ENCODE data around the gene GTF2F2. TPM values are rescaled to one million over a fixed set of nuclear protein-coding genes. Genes with fewer than 3 reads are reported as not detected.

GTF2F2 gene
- total and polyA plus RNA-seq, 2 donors (not counting 3 experiments of a cell fraction or from before 2014, with no cell fraction given): 7.5 to 23.6 TPM

DNA sequence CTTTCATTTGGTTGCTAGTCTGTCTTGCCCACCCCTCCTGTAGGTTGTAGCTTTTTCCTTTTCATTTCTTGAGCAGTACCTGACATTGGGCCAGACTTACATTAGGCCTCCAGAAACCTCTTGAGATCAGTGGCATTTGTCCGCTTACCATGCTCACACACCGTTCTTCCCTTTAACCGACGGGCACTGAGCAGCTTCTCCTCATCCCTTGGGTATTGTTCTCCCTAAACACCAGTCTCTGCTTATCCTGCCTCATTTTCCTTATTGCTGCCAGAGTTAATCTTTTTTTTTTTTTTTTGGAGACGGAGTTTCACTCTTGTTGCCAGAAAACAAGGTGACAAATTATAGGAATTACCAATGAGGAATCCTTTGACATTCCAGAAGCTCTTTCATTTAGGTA is 107.7 kb downstream of the GTF2F2 start:
- Histone ChIP-seq H3K9me3 (replicated peaks; ENCODE audit: control insufficient read depth, insufficient read depth, low read length) (no peaks in the 10 kb centered on the region), H3K9me1 (replicated peaks; ENCODE audit: control insufficient read depth, extremely low read depth, insufficient read depth, low read length) (no peaks in the 10 kb centered on the region), H2AFZ (ENCODE audit: low read depth, low read length) (no peak overlapping the region), H3K4me1 (ENCODE audit: control insufficient read depth, extremely low read depth, insufficient read depth, low read length) (no peaks in the 10 kb centered on the region), H3K27me3 (ENCODE audit: control insufficient read depth in 2 of 2, insufficient read depth in 2 of 2, low read length in 2 of 2) (no peaks in the 10 kb centered on the region), H4K20me1 (replicated peaks; ENCODE audit: control insufficient read depth, extremely low read depth, insufficient read depth, low read length) (no peaks in the 10 kb centered on the region), H3K36me3 (ENCODE audit: control insufficient read depth in 2 of 2, extremely low read depth in 1 of 2, insufficient read depth in 2 of 2, low read length in 2 of 2) (no peaks in the 10 kb centered on the region), H3K9ac (replicated peaks; ENCODE audit: extremely low read depth, insufficient read depth, low read length) (no peak overlapping the region), H3K4me2 (ENCODE audit: insufficient read depth, low read length) (no peak overlapping the region), H3K79me2 (ENCODE audit: control insufficient read depth, insufficient read depth, low read length) (no peaks in the 10 kb centered on the region), H3K4me3 (replicated peaks in 1 of 3; ENCODE audit: insufficient read depth in 1 of 3, low read depth in 1 of 3, low read length in 3 of 3) (no peak overlapping the region), H3K27ac (ENCODE audit: insufficient read depth, low read depth, low read length) (no peak overlapping the region)
- BruUV-seq (replicated peaks): no TSS peak
- POLR2A ChIA-PET: no interaction called here
- CTCF ChIA-PET: interaction anchor here (1.0 to 1.1 kb wide), 3 partner anchors 12 to 84 kb away, joined by 3 to 4 read pairs (median 3); no protein-coding TSS in a partner anchor
- FAIRE-seq: no peak
- no peak for TF ChIP-seq POLR2AphosphoS5 (IDR thresholded peaks at IDR 0.05; ENCODE audit: insufficient read depth, low read depth, low read length)
- no peak for TF ChIP-seq EZH2 (IDR thresholded peaks at IDR 0.05; ENCODE audit: borderline replicate concordance, low read depth, low read length, severe bottlenecking)
- no peak for TF ChIP-seq POLR2A (IDR thresholded peaks at IDR 0.05; ENCODE audit: low read depth, low read length)
- DNase-seq (ENCODE audit: low read depth, low spot score): no peak
- dilution Hi-C loops (cut with MboI; ENCODE audit: extremely low pct_ligation_motif_present, low sequenced_read_pairs): no loop called here
- intact Hi-C loops (cut with micrococcal nuclease): no loop called here

DNA sequence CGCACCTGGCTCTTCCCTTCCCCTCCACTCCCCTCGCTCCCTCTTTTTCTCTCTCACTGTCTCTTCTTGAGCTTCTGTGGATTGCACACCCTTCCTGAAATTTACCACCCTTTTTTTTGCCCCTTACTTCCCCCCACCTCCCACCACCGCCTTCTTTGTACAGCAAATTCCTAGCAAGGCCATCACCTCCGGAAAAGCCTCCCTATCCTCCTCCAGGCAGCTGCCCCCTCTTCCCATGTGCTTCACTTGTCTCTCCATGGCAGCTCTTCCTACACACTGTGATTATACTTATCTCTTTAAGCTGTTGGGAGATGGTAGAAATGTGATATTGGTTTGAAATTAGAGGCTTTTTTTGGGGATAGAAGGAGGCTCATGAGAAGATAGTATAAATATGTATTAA is 108.9 kb downstream of the GTF2F2 start:
- BruUV-seq (replicated peaks): no TSS peak
- Histone ChIP-seq H3K4me2 (ENCODE audit: insufficient read depth, low read length) (no peak overlapping the region), H3K27ac (ENCODE audit: insufficient read depth, low read depth, low read length) (no peak overlapping the region), H3K9ac (replicated peaks; ENCODE audit: extremely low read depth, insufficient read depth, low read length) (no peak overlapping the region), H3K27me3 (ENCODE audit: control insufficient read depth in 2 of 2, insufficient read depth in 2 of 2, low read length in 2 of 2) (no peaks in the 10 kb centered on the region), H3K79me2 (ENCODE audit: control insufficient read depth, insufficient read depth, low read length) (no peaks in the 10 kb centered on the region), H3K4me3 (replicated peaks in 1 of 3; ENCODE audit: insufficient read depth in 1 of 3, low read depth in 1 of 3, low read length in 3 of 3) (no peak overlapping the region), H3K9me1 (replicated peaks; ENCODE audit: control insufficient read depth, extremely low read depth, insufficient read depth, low read length) (no peaks in the 10 kb centered on the region), H3K4me1 (ENCODE audit: control insufficient read depth, extremely low read depth, insufficient read depth, low read length) (no peaks in the 10 kb centered on the region), H3K36me3 (ENCODE audit: control insufficient read depth in 2 of 2, extremely low read depth in 1 of 2, insufficient read depth in 2 of 2, low read length in 2 of 2) (no peaks in the 10 kb centered on the region), H3K9me3 (replicated peaks; ENCODE audit: control insufficient read depth, insufficient read depth, low read length) (no peaks in the 10 kb centered on the region), H2AFZ (ENCODE audit: low read depth, low read length) (no peak overlapping the region), H4K20me1 (replicated peaks; ENCODE audit: control insufficient read depth, extremely low read depth, insufficient read depth, low read length) (no peaks in the 10 kb centered on the region)
- ChIA-PET POLR2A (interaction anchor here (0.7 kb wide), 1 partner anchor 80 kb away, joined by 3 read pairs; no protein-coding TSS in a partner anchor), CTCF (interaction anchor here (0.7 to 1.3 kb wide), 4 partner anchors 12 to 109 kb away, joined by 3 to 4 read pairs (median 4); no protein-coding TSS in a partner anchor)
- DNase-seq (ENCODE audit: low read depth, low spot score) (no peak), FAIRE-seq (no peak)
- TF ChIP-seq POLR2A (IDR thresholded peaks at IDR 0.05; ENCODE audit: low read depth, low read length) (no peak), MYC (IDR thresholded peaks at IDR 0.05; ENCODE audit: low read depth, low read length) (no peak), JUN (IDR thresholded peaks at IDR 0.05; ENCODE audit: borderline replicate concordance, insufficient read depth, insufficient read length, low read depth) (no peak), FOS (IDR thresholded peaks at IDR 0.05; ENCODE audit: borderline replicate concordance, insufficient read depth, low read length) (no peak), EZH2 (IDR thresholded peaks at IDR 0.05; ENCODE audit: borderline replicate concordance, low read depth, low read length, severe bottlenecking) (no peak), POLR2AphosphoS5 (IDR thresholded peaks at IDR 0.05; ENCODE audit: insufficient read depth, low read depth, low read length) (no peak), CTCF (IDR thresholded peaks at IDR 0.05; ENCODE audit: extremely low read depth in 1 of 2, insufficient read depth in 1 of 2, low read depth in 1 of 2, low read length in 2 of 2) (no peak), GATA2 (IDR thresholded peaks at IDR 0.05; ENCODE audit: insufficient read depth, insufficient read length, low read depth, low read length) (no peak)
- TF ChIP-seq, protein P1, sequence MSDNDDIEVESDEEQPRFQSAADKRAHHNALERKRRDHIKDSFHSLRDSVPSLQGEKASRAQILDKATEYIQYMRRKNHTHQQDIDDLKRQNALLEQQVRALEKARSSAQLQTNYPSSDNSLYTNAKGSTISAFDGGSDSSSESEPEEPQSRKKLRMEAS (IDR thresholded peaks at IDR 0.05; ENCODE audit: insufficient read depth, insufficient read length): no peak
- intact Hi-C loops (cut with micrococcal nuclease) (no loop called here), dilution Hi-C loops (cut with MboI; ENCODE audit: extremely low pct_ligation_motif_present, low sequenced_read_pairs) (no loop called here)
